Measurements from ENCODE around the gene SH3RF3. TPM values are rescaled to one million over a fixed set of nuclear protein-coding genes. Genes with fewer than 3 reads are reported as not detected.

The SH3RF3 gene
- total and polyA plus RNA-seq, 2 of the 13 experiments (the other 11 are each of a cell fraction or from before 2014, with no cell fraction given) = 0.04 TPM; not detected in 1

DNA sequence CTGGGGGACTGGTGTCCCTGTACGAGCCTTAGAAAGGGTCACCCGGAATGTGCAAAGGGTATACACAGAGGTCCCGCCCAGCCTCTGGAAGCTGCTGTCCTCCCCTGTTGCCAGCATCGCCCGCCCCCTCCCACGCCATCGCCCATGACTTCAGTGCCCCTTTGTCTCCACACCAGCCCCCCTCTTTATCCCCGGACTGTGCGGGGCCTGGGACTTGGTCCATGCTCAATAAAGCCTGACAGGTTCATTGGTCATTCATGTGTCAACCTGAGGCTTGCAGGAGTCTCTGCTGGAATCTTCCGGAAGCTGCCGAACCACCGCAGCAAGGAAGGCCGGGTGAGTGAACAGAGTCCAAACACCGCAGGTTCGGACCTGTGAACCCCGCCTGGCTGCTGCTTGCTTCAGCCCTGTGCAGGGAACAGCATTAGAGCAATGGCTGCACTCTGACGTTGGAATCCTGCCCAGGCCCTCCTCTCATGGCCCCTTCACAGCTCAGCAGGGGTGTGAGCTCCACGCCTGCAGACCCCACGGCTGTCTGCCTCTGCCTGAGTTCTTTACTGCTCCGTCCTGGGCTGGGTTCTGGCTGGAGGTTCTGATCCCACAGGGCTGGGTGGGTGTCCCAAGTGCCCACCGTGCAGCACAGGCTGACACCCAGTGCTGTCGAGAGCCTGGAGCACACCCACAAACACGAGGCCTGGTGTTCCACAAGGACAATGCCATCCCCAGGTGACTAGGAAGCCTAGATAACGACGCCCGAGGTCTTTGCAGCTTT is 388.3 kb downstream of the SH3RF3 start (continued):
- TF ChIP-seq, protein P1, sequence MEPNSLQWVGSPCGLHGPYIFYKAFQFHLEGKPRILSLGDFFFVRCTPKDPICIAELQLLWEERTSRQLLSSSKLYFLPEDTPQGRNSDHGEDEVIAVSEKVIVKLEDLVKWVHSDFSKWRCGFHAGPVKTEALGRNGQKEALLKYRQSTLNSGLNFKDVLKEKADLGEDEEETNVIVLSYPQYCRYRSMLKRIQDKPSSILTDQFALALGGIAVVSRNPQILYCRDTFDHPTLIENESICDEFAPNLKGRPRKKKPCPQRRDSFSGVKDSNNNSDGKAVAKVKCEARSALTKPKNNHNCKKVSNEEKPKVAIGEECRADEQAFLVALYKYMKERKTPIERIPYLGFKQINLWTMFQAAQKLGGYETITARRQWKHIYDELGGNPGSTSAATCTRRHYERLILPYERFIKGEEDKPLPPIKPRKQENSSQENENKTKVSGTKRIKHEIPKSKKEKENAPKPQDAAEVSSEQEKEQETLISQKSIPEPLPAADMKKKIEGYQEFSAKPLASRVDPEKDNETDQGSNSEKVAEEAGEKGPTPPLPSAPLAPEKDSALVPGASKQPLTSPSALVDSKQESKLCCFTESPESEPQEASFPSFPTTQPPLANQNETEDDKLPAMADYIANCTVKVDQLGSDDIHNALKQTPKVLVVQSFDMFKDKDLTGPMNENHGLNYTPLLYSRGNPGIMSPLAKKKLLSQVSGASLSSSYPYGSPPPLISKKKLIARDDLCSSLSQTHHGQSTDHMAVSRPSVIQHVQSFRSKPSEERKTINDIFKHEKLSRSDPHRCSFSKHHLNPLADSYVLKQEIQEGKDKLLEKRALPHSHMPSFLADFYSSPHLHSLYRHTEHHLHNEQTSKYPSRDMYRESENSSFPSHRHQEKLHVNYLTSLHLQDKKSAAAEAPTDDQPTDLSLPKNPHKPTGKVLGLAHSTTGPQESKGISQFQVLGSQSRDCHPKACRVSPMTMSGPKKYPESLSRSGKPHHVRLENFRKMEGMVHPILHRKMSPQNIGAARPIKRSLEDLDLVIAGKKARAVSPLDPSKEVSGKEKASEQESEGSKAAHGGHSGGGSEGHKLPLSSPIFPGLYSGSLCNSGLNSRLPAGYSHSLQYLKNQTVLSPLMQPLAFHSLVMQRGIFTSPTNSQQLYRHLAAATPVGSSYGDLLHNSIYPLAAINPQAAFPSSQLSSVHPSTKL (CRISPR knock-in tag; IDR thresholded peaks at IDR 0.05) = peak; percentile 26; the same call in 1 of the 2 replicates
- TF ChIP-seq, protein P2, sequence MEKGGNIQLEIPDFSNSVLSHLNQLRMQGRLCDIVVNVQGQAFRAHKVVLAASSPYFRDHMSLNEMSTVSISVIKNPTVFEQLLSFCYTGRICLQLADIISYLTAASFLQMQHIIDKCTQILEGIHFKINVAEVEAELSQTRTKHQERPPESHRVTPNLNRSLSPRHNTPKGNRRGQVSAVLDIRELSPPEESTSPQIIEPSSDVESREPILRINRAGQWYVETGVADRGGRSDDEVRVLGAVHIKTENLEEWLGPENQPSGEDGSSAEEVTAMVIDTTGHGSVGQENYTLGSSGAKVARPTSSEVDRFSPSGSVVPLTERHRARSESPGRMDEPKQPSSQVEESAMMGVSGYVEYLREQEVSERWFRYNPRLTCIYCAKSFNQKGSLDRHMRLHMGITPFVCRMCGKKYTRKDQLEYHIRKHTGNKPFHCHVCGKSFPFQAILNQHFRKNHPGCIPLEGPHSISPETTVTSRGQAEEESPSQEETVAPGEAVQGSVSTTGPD (CRISPR knock-in tag; IDR thresholded peaks at IDR 0.05) = no peak
- TF ChIP-seq, protein P3, sequence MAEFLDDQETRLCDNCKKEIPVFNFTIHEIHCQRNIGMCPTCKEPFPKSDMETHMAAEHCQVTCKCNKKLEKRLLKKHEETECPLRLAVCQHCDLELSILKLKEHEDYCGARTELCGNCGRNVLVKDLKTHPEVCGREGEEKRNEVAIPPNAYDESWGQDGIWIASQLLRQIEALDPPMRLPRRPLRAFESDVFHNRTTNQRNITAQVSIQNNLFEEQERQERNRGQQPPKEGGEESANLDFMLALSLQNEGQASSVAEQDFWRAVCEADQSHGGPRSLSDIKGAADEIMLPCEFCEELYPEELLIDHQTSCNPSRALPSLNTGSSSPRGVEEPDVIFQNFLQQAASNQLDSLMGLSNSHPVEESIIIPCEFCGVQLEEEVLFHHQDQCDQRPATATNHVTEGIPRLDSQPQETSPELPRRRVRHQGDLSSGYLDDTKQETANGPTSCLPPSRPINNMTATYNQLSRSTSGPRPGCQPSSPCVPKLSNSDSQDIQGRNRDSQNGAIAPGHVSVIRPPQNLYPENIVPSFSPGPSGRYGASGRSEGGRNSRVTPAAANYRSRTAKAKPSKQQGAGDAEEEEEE (CRISPR knock-in tag; IDR thresholded peaks at IDR 0.05; ENCODE audit: borderline replicate concordance) = no peak
- TF ChIP-seq SMARCE1 (IDR thresholded peaks at IDR 0.05; ENCODE audit: borderline replicate concordance) (no peak), ELF1 (CRISPR knock-in tag; IDR thresholded peaks at IDR 0.05) (peak; percentile 54; the same call in 1 of the 2 replicates), ZNF441 (CRISPR knock-in tag; IDR thresholded peaks at IDR 0.05; ENCODE audit: borderline replicate concordance) (no peak; the same call in 1 of the 2 replicates), ZNF292 (CRISPR knock-in tag; IDR thresholded peaks at IDR 0.05; ENCODE audit: borderline replicate concordance, low read depth) (peak; percentile 93), SCMH1 (CRISPR knock-in tag; IDR thresholded peaks at IDR 0.05; ENCODE audit: borderline replicate concordance) (no peak), PHF20 (CRISPR knock-in tag; IDR thresholded peaks at IDR 0.05) (peak; percentile 62), ZSCAN20 (CRISPR knock-in tag; IDR thresholded peaks at IDR 0.05; ENCODE audit: borderline replicate concordance) (peak; percentile 76; the same call in 1 of the 2 replicates), ETV6 (CRISPR knock-in tag; conservative IDR thresholded peaks at IDR 0.05) (no peak), ARHGAP35 (CRISPR knock-in tag; IDR thresholded peaks at IDR 0.05; ENCODE audit: borderline replicate concordance) (peak; percentile 49; the same call in 1 of the 2 replicates), SYNCRIP (IDR thresholded peaks at IDR 0.05; ENCODE audit: insufficient read depth, low read depth, low read length) (no peak)
- TF ChIP-seq, protein P4, sequence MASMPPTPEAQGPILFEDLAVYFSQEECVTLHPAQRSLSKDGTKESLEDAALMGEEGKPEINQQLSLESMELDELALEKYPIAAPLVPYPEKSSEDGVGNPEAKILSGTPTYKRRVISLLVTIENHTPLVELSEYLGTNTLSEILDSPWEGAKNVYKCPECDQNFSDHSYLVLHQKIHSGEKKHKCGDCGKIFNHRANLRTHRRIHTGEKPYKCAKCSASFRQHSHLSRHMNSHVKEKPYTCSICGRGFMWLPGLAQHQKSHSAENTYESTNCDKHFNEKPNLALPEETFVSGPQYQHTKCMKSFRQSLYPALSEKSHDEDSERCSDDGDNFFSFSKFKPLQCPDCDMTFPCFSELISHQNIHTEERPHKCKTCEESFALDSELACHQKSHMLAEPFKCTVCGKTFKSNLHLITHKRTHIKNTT (CRISPR knock-in tag; IDR thresholded peaks at IDR 0.05) = no peak
- TF ChIP-seq, protein P5, sequence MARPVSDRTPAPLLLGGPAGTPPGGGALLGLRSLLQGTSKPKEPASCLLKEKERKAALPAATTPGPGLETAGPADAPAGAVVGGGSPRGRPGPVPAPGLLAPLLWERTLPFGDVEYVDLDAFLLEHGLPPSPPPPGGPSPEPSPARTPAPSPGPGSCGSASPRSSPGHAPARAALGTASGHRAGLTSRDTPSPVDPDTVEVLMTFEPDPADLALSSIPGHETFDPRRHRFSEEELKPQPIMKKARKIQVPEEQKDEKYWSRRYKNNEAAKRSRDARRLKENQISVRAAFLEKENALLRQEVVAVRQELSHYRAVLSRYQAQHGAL (CRISPR knock-in tag; IDR thresholded peaks at IDR 0.05; ENCODE audit: not compliant biosample characterization) = peak; percentile 66
- TF ChIP-seq, protein P6, sequence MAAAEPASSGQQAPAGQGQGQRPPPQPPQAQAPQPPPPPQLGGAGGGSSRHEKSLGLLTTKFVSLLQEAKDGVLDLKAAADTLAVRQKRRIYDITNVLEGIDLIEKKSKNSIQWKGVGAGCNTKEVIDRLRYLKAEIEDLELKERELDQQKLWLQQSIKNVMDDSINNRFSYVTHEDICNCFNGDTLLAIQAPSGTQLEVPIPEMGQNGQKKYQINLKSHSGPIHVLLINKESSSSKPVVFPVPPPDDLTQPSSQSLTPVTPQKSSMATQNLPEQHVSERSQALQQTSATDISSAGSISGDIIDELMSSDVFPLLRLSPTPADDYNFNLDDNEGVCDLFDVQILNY (CRISPR knock-in tag; conservative IDR thresholded peaks at IDR 0.05) = no peak
